ENCODE data around the gene PRKAG3. TPM values are rescaled to one million over a fixed set of nuclear protein-coding genes. Genes with fewer than 3 reads are reported as not detected.

The PRKAG3 gene
- total RNA-seq, 2 donors from 2014 or later = not detected

DNA sequence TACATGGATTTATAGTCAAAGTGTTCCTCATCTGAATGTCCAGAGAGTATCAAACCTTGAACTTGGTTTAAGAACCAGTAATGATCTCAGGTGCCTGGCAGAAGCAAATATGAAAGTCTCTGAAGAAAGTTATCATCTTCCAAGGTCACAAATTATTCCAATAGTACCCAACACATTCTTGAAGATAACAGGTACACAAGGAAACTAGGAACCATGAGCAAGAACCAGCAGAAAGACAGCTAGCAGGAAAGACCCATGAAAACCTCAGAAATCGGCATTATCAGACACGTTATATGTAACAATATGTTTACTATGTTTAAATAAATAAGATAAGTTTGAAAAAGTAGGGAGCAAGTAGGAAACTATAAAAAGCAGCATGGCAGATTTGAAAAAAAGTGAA is 5.9 kb upstream of the PRKAG3 start:
- H3K4me1 Mint-ChIP-seq = no peaks in the 10 kb centered on the region
- no peak overlapping the region for H3K27ac Mint-ChIP-seq
- no peak for ATAC-seq (replicated peaks)
- H3K27me3 Mint-ChIP-seq = peaks cover 52% of the 10 kb centered on the region
- no peaks in the 10 kb centered on the region for H3K36me3 Mint-ChIP-seq (ENCODE audit: low read depth)
- H3K4me3 Mint-ChIP-seq = no peak overlapping the region
- H3K9me3 Mint-ChIP-seq = peaks cover 9% of the 10 kb centered on the region

GRCh38 chr2:218834685-218835084 is 3.1 kb upstream of the PRKAG3 start:
- peaks cover 9% of the 10 kb centered on the region for H3K9me3 Mint-ChIP-seq
- H3K4me1 Mint-ChIP-seq = no peaks in the 10 kb centered on the region
- no peaks in the 10 kb centered on the region for H3K36me3 Mint-ChIP-seq (ENCODE audit: low read depth)
- no peak for ATAC-seq (replicated peaks)
- H3K27me3 Mint-ChIP-seq = peaks cover 52% of the 10 kb centered on the region
- no peak overlapping the region for H3K4me3 Mint-ChIP-seq
- H3K27ac Mint-ChIP-seq = no peak overlapping the region

DNA sequence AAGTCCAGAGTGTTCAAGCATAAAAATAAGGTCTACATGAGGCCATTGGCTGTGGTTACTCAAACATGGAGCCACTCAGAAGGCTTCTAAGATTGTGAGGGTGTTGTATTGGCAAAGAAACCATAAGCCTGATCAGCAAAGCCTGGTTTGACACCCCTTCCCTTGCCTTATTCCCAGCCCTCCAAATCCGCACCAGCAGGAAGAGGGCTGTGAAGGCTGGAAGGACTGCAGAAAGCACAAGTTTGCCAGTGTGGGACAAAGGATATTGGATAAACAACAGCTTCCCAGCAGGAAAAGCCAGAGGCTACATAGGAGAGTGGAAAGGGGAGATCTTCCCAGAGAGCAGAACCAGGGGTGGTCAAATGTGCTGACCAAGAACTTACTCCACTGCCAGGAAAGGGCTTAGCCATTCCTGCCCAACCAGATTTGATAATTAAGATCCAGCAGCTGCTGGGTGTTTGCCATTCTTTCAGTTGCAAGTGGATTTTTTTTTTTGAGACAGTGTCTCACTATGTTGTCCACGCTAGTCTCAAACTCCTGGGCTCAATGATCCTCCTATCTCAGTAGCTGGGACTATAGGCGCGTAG is 1.5 kb upstream of the PRKAG3 start:
- Mint-ChIP-seq H3K4me1 (no peaks in the 10 kb centered on the region), H3K27ac (no peak overlapping the region), H3K4me3 (no peak overlapping the region), H3K36me3 (ENCODE audit: low read depth) (no peaks in the 10 kb centered on the region), H3K27me3 (peaks cover 43% of the 10 kb centered on the region), H3K9me3 (peaks cover 8% of the 10 kb centered on the region)
- no peak for ATAC-seq (replicated peaks)

GRCh38 chr2:218832520-218832919 is 917 bp upstream of the PRKAG3 start:
- H3K9me3 Mint-ChIP-seq = peaks cover 2% of the 10 kb centered on the region
- no peaks in the 10 kb centered on the region for H3K36me3 Mint-ChIP-seq (ENCODE audit: low read depth)
- no peaks in the 10 kb centered on the region for H3K4me1 Mint-ChIP-seq
- H3K4me3 Mint-ChIP-seq = no peak overlapping the region
- H3K27ac Mint-ChIP-seq = no peak overlapping the region
- ATAC-seq (replicated peaks) = no peak
- H3K27me3 Mint-ChIP-seq = peaks cover 40% of the 10 kb centered on the region

DNA sequence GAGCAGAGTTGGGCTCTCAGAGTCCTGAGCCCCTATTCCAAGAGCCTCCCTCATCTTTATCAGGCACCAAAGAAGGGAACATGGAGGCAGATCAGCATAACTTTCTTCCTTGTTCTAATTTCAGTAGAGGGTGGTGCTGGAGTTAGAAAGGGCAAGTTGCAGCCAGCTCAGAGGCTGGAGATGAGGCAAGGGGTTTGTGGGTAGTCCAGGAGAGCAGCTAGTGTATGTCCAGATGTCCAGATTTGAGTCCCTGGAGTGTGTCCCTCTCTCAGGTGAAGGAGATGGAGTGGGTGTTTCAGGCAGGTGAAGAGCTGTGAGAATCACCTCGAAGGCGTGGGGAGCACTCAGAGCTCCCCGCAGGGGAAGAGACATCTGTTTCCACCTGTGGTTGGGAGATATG is 478 bp upstream of the PRKAG3 start:
- Mint-ChIP-seq H3K4me3 (no peak overlapping the region), H3K27me3 (peaks cover 36% of the 10 kb centered on the region), H3K36me3 (ENCODE audit: low read depth) (no peaks in the 10 kb centered on the region), H3K4me1 (no peaks in the 10 kb centered on the region), H3K9me3 (no peaks in the 10 kb centered on the region), H3K27ac (no peak overlapping the region)
- ATAC-seq (replicated peaks) = no peak

GRCh38 chr2:218830526-218831306 is 887 bp downstream of the PRKAG3 start:
- Mint-ChIP-seq H3K9me3 (no peaks in the 10 kb centered on the region), H3K27me3 (peaks cover 33% of the 10 kb centered on the region), H3K36me3 (ENCODE audit: low read depth) (no peaks in the 10 kb centered on the region), H3K27ac (no peak overlapping the region), H3K4me3 (no peak overlapping the region), H3K4me1 (no peaks in the 10 kb centered on the region)
- no peak for ATAC-seq (replicated peaks)

- no peaks in the 10 kb centered on the region for H3K9me3 Mint-ChIP-seq
- no peak overlapping the region for H3K4me3 Mint-ChIP-seq
- H3K36me3 Mint-ChIP-seq (ENCODE audit: low read depth) = no peaks in the 10 kb centered on the region
- no peak for ATAC-seq (replicated peaks)
- no peaks in the 10 kb centered on the region for H3K4me1 Mint-ChIP-seq
- H3K27ac Mint-ChIP-seq = no peak overlapping the region
- H3K27me3 Mint-ChIP-seq = peaks cover 33% of the 10 kb centered on the region
These were observed 1.6 kb downstream of the PRKAG3 start for GRCh38 chr2:218829868-218830451.

GRCh38 chr2:218828477-218828778 is 3.2 kb downstream of the PRKAG3 start:
- Mint-ChIP-seq H3K4me1 (no peaks in the 10 kb centered on the region), H3K4me3 (no peak overlapping the region), H3K27ac (no peak overlapping the region), H3K9me3 (no peaks in the 10 kb centered on the region), H3K36me3 (ENCODE audit: low read depth) (no peaks in the 10 kb centered on the region), H3K27me3 (peaks cover 30% of the 10 kb centered on the region)
- ATAC-seq (replicated peaks) = no peak

GRCh38 chr2:218827701-218828476 is 3.7 kb downstream of the PRKAG3 start:
- no peak overlapping the region for H3K4me3 Mint-ChIP-seq
- no peak overlapping the region for H3K27ac Mint-ChIP-seq
- H3K36me3 Mint-ChIP-seq (ENCODE audit: low read depth) = no peaks in the 10 kb centered on the region
- H3K27me3 Mint-ChIP-seq = peaks cover 24% of the 10 kb centered on the region
- ATAC-seq (replicated peaks) = no peak
- no peaks in the 10 kb centered on the region for H3K9me3 Mint-ChIP-seq
- H3K4me1 Mint-ChIP-seq = no peaks in the 10 kb centered on the region

DNA sequence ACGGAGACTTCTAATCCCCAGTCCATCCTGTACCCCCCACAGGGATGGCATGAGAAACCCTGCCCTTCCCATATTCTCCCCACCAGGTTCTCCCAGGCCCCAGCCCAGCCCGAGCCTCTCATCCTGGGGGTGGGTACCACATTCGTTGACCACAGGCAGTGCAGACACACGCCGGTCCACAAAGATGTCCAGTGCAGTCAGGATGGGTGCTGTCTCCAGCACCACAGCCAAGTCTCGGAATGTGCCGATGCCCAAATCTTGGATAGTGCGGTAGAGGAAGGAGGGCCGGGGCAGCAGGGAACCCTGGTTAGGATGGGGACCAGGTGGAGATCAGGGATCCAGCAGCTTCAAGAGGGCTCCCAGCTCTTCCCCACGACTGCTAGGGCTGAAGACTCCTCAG is 4.8 kb downstream of the PRKAG3 start:
- Mint-ChIP-seq H3K27ac (no peak overlapping the region), H3K36me3 (ENCODE audit: low read depth) (no peaks in the 10 kb centered on the region), H3K9me3 (no peaks in the 10 kb centered on the region), H3K27me3 (peaks cover 18% of the 10 kb centered on the region), H3K4me1 (no peaks in the 10 kb centered on the region), H3K4me3 (no peak overlapping the region)
- no peak for ATAC-seq (replicated peaks)

GRCh38 chr2:218824004-218824403 is 7.6 kb downstream of the PRKAG3 start:
- ATAC-seq (replicated peaks) = no peak
- Mint-ChIP-seq H3K4me1 (no peaks in the 10 kb centered on the region), H3K36me3 (ENCODE audit: low read depth) (no peaks in the 10 kb centered on the region), H3K27me3 (peaks cover 14% of the 10 kb centered on the region), H3K4me3 (no peak overlapping the region), H3K9me3 (no peaks in the 10 kb centered on the region), H3K27ac (no peak overlapping the region)

- no peak for ATAC-seq (replicated peaks)
- H3K27me3 Mint-ChIP-seq = peaks cover 14% of the 10 kb centered on the region
- H3K4me1 Mint-ChIP-seq = no peaks in the 10 kb centered on the region
- no peak overlapping the region for H3K4me3 Mint-ChIP-seq
- H3K9me3 Mint-ChIP-seq = no peaks in the 10 kb centered on the region
- no peak overlapping the region for H3K27ac Mint-ChIP-seq
- H3K36me3 Mint-ChIP-seq (ENCODE audit: low read depth) = no peaks in the 10 kb centered on the region
These were observed 8.3 kb downstream of the PRKAG3 start for GRCh38 chr2:218823196-218823855.

- Mint-ChIP-seq H3K36me3 (ENCODE audit: low read depth) (no peaks in the 10 kb centered on the region), H3K27me3 (peaks cover 13% of the 10 kb centered on the region), H3K27ac (no peak overlapping the region), H3K4me1 (no peaks in the 10 kb centered on the region), H3K4me3 (no peak overlapping the region), H3K9me3 (no peaks in the 10 kb centered on the region)
- ATAC-seq (replicated peaks) = no peak
These were observed 9.0 kb downstream of the PRKAG3 start for GRCh38 chr2:218822622-218823021.

GRCh38 chr2:218821605-218822211 is 9.9 kb downstream of the PRKAG3 start:
- H3K36me3 Mint-ChIP-seq (ENCODE audit: low read depth) = no peaks in the 10 kb centered on the region
- H3K4me1 Mint-ChIP-seq = no peaks in the 10 kb centered on the region
- H3K9me3 Mint-ChIP-seq = no peaks in the 10 kb centered on the region
- H3K4me3 Mint-ChIP-seq = no peak overlapping the region
- ATAC-seq (replicated peaks) = no peak
- H3K27me3 Mint-ChIP-seq = peaks cover 17% of the 10 kb centered on the region
- no peak overlapping the region for H3K27ac Mint-ChIP-seq
